Memory B cell (primary cell): Measurements from ENCODE around the gene GVQW3.

Experiments
- ATAC-seq: fragments of 150-1000 bp; cut with Tn5 transposase; 2 replicates; pipeline ENCODE4 v1.10.0; 2021; ENCODE audit warnings: low read depth, mild to moderate bottlenecking, moderate library complexity
- DNase-seq, 2 donors: peaks; one replicate each; pipeline ENCODE4 v3.0.0; 2022; ENCODE audit warnings: low spot score in 2 of 2
- H3K27ac Mint-ChIP-seq: one replicate; pipeline ENCODE4 v1.8.0; 2022; ENCODE audit warnings: mild to moderate bottlenecking, moderate library complexity, mixed read lengths
- H3K27me3 Mint-ChIP-seq: one replicate; pipeline ENCODE4 v1.8.0; 2022; ENCODE audit warnings: mixed read lengths
- H3K36me3 Mint-ChIP-seq: one replicate; pipeline ENCODE4 v1.8.0; 2022; ENCODE audit warnings: mild to moderate bottlenecking, mixed read lengths
- H3K4me1 Mint-ChIP-seq: one replicate; pipeline ENCODE4 v1.8.0; 2022; ENCODE audit warnings: mixed read lengths
- H3K4me3 Mint-ChIP-seq: one replicate; pipeline ENCODE4 v1.8.0; 2022; ENCODE audit warnings: mild to moderate bottlenecking, moderate library complexity, mixed read lengths
- H3K9me3 Mint-ChIP-seq: one replicate; pipeline ENCODE4 v1.8.0; 2022; ENCODE audit warnings: mixed read lengths

The GVQW3 gene

DNA sequence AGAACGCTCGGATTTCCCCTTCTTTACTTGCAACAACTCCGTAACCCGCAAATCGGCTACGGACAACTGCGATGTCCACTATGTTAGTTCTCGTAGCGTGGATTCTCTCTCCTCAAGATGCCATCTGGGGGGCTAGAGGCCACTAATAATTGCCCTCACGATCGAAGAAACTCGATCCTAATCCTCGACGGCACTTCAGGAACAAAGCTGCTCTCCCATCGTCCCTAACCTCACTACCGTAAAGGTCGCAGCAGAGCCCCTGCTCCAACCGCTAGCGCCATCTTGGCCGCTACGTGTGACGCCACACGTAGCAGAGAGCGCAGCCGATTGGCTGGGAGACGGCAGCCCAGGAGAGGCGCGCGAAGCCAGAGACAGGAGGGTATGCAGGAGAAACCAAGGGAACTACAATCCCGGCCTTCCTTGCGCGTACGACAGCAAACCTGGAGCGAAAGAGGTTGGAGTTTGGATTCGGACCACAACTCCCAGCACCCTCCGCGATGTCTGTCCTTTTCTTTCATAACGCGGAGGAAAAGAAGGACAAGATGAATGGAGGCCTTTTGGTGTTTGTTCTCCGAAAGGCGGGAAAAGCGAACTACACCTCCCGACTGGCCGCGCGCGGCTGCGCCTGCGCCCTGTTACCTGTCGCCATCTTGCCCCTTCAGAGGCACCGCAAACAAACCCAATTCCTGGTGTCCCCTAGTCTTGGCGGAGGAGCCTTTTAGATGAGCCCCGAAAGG, 63.4 kb downstream of the GVQW3 start, which contains the start of gene EMSY:
TSS of gene EMSY (plus strand) at position 635 of the 737 bp plus-strand sequence. CDS start 1,921 bp downstream, outside the sequence.
- peaks cover 6% of the 10 kb centered on the region for H3K36me3 Mint-ChIP-seq
- H3K4me1 Mint-ChIP-seq, result peaks cover 25% of the 10 kb centered on the region
- DNase-seq, result peak; percentile 78 to 79

GRCh38 chr11:76445121-76446084, 64.3 kb downstream of the GVQW3 start:
- Mint-ChIP-seq H3K9me3 (no peaks in the 10 kb centered on the region), H3K4me3 (peak overlapping the region; percentile 91), H3K4me1 (peaks cover 25% of the 10 kb centered on the region), H3K36me3 (peaks cover 8% of the 10 kb centered on the region), H3K27ac (peak overlapping the region; percentile 97), H3K27me3 (no peaks in the 10 kb centered on the region)
- DNase-seq, result peak; percentile 9 to 51
- no peak for ATAC-seq

More for the DNA sequence above, 63.4 kb downstream of the GVQW3 start, which contains the start of gene EMSY:
- peak within 1 kb of the TSS; percentile 97 for H3K27ac Mint-ChIP-seq
- no peaks in the 10 kb centered on the region for H3K27me3 Mint-ChIP-seq
- peak within 1 kb of the TSS; percentile 91 for H3K4me3 Mint-ChIP-seq
- no peaks in the 10 kb centered on the region for H3K9me3 Mint-ChIP-seq
- peak; percentile 92 for ATAC-seq

GRCh38 chr11:76448506-76448905, 67.4 kb downstream of the GVQW3 start:
- Mint-ChIP-seq H3K27me3 (no peaks in the 10 kb centered on the region), H3K36me3 (peaks cover 16% of the 10 kb centered on the region), H3K9me3 (no peaks in the 10 kb centered on the region), H3K4me1 (peaks cover 22% of the 10 kb centered on the region), H3K27ac (no peak overlapping the region), H3K4me3 (no peak overlapping the region)
- no peak for DNase-seq
- no peak for ATAC-seq

GRCh38 chr11:76453248-76453647, 72.1 kb downstream of the GVQW3 start:
- Mint-ChIP-seq H3K4me3 (no peak overlapping the region), H3K27me3 (no peaks in the 10 kb centered on the region), H3K27ac (no peak overlapping the region), H3K4me1 (peaks cover 3% of the 10 kb centered on the region), H3K9me3 (no peaks in the 10 kb centered on the region), H3K36me3 (peaks cover 17% of the 10 kb centered on the region)
- DNase-seq (no peak), ATAC-seq (no peak)

GRCh38 chr11:76455331-76455730, 74.2 kb downstream of the GVQW3 start:
- Mint-ChIP-seq H3K36me3 (peaks cover 21% of the 10 kb centered on the region), H3K4me3 (no peak overlapping the region), H3K27me3 (no peaks in the 10 kb centered on the region), H3K9me3 (no peaks in the 10 kb centered on the region), H3K27ac (peak overlapping the region; percentile 70), H3K4me1 (peaks cover 6% of the 10 kb centered on the region)
- DNase-seq (no peak), ATAC-seq (no peak)

DNA sequence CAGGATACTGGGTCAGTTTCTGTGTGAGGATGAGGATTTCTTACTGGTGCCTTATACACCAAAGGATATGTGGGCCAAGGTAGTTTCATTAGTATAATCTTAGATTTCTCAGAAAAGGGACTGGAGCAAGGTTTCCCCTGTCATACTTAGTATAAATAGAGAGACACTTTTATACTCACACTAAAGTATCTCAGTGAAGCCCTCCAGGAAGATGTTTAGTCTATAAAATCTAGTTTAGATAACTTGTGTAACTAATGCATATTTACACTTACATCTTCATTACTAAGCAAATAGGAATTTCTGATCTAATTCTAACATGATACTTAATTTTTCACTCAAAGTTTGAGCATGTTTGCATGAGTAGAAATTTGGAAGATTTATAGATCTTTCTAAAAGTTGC, 74.8 kb downstream of the GVQW3 start:
- peaks cover 21% of the 10 kb centered on the region for H3K36me3 Mint-ChIP-seq
- no peak overlapping the region for H3K27ac Mint-ChIP-seq
- no peak overlapping the region for H3K4me3 Mint-ChIP-seq
- peaks cover 6% of the 10 kb centered on the region for H3K4me1 Mint-ChIP-seq
- no peaks in the 10 kb centered on the region for H3K9me3 Mint-ChIP-seq
- no peaks in the 10 kb centered on the region for H3K27me3 Mint-ChIP-seq
- ATAC-seq, result no peak
- DNase-seq, result no peak

DNA sequence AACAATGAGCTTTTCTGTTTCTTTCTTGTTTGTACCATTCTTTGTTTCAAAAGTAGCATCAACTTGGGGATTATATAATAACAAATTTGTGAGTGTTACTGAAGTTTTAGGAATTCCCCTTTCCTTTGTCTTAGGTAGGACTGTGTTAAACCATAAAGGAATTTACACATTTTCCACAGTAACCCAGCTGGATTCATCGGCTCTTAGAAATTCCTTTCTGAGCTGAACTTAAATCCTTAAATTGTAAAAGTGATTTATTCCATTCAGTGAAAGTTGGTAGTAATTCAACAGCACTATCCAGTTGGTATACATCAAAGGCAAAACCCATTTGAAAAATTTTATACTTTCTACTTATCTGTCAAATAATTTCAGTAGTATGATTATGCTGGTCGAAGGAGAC, 75.4 kb downstream of the GVQW3 start:
- no peaks in the 10 kb centered on the region for H3K9me3 Mint-ChIP-seq
- no peak overlapping the region for H3K27ac Mint-ChIP-seq
- H3K36me3 Mint-ChIP-seq, result peaks cover 19% of the 10 kb centered on the region
- DNase-seq (no peak), ATAC-seq (no peak)
- peaks cover 3% of the 10 kb centered on the region for H3K4me1 Mint-ChIP-seq
- no peak overlapping the region for H3K4me3 Mint-ChIP-seq
- no peaks in the 10 kb centered on the region for H3K27me3 Mint-ChIP-seq
